ENCODE results near the gene ACOT7.
A peak's percentile ranks its signal among the peaks of the same experiment; 100 is the strongest.
"Not testable (repeated sequence)": the region's sequence is repeated elsewhere in the genome, so short reads cannot be mapped to it uniquely, and the experiment has no call there.

Gene ACOT7

GRCh38 chr1:6336776-6337622 lies 56.6 kb downstream of the ACOT7 start:
- no peak for DNase-seq

GRCh38 chr1:6334261-6334993 lies 59.1 kb downstream of the ACOT7 start:
- no peak for DNase-seq

GRCh38 chr1:6332821-6333220 lies 60.7 kb downstream of the ACOT7 start:
- no peak for DNase-seq

GRCh38 chr1:6331543-6332273 lies 61.9 kb downstream of the ACOT7 start:
- DNase-seq: no peak

- peak; percentile 70 for DNase-seq
Observed at GRCh38 chr1:6330410-6330911, 63.1 kb downstream of the ACOT7 start.

- DNase-seq: peak; percentile 75
Observed at GRCh38 chr1:6329851-6330250, 63.7 kb downstream of the ACOT7 start.

- DNase-seq: peak; percentile 68
Observed at GRCh38 chr1:6329396-6329795, 64.2 kb downstream of the ACOT7 start.

- DNase-seq: no peak
Observed at GRCh38 chr1:6328696-6329095, 64.9 kb downstream of the ACOT7 start.

- no peak for DNase-seq
Observed at GRCh38 chr1:6328091-6328490, 65.5 kb downstream of the ACOT7 start.

- DNase-seq: no peak
Observed at GRCh38 chr1:6325482-6325881, 68.1 kb downstream of the ACOT7 start.

- no peak for DNase-seq
Observed at GRCh38 chr1:6322161-6322560, 71.4 kb downstream of the ACOT7 start.

GRCh38 chr1:6321205-6321604 lies 72.4 kb downstream of the ACOT7 start:
- DNase-seq: no peak

GRCh38 chr1:6317098-6317760 lies 76.3 kb downstream of the ACOT7 start:
- DNase-seq: no peak

GRCh38 chr1:6316240-6317097 lies 77.1 kb downstream of the ACOT7 start:
- DNase-seq: no peak

- no peak for DNase-seq
Observed at GRCh38 chr1:6314503-6314902, 79.1 kb downstream of the ACOT7 start.

- no peak for DNase-seq
Observed at GRCh38 chr1:6313393-6314200, 80.0 kb downstream of the ACOT7 start.

- no peak for DNase-seq
Observed at GRCh38 chr1:6310116-6310848, 83.3 kb downstream of the ACOT7 start.

GRCh38 chr1:6309564-6309963 lies 84.0 kb downstream of the ACOT7 start:
- no peak for DNase-seq

GRCh38 chr1:6308449-6308848 lies 85.1 kb downstream of the ACOT7 start:
- DNase-seq: no peak

- DNase-seq: not testable (repeated sequence)
Observed at GRCh38 chr1:6307682-6308081, 85.9 kb downstream of the ACOT7 start.
